ENCODE measurements around the gene ADCY1. TPM values are rescaled to one million over a fixed set of nuclear protein-coding genes. Genes with fewer than 3 reads are reported as not detected.
"Not testable (repeated sequence)": the region's sequence is repeated elsewhere in the genome, so short reads cannot be mapped to it uniquely, and the experiment has no call there.

The ADCY1 gene
- total RNA-seq, 1 experiment from 2014 or later = 4.4 TPM

GRCh38 chr7:45710271-45711160 is 136.3 kb downstream of the ADCY1 start:
- peak; percentile 27 for DNase-seq (ENCODE audit: low read depth)

GRCh38 chr7:45711161-45711490 is 137.0 kb downstream of the ADCY1 start:
- no peak for DNase-seq (ENCODE audit: low read depth)

GRCh38 chr7:45712057-45712689 is 138.0 kb downstream of the ADCY1 start:
- no peak for DNase-seq (ENCODE audit: low read depth)

DNA sequence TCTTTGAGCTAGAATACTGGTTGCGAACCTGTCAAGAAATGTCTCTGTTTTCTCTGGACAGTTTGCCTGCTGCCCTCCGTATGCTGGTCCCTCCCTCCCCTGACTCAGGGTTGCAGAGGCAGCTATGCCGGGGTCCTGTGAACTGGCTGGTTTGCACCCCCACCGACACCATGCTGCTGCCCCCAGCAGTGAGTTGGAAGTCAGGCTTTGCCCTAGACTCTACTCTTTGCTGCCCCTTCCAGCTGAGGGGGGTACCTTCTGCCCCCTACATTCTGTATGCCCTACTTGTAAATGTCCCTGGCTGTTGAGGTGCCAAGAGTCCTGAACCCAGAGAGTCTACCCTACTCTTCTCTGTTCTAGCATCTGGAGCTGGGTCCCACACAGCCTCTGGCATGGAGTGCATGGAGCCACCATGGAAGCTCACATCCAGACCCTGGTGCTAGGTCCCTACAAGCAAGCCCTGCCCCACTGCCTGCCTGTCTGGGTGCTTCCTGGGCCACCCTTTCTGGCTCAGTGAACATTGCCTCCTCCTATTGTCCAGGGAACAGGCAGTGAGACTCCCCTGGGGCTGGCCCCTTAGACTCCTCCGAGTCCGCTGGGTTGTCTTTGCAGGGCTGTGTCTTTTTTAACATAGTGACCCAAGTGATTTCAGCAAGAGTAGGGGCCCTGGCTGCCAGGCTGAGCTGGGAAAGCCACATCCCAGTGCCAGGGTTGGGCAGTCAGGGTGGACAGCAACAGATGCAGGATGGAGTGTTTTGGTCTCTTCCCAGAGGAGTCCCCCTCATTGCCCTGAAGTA is 138.9 kb downstream of the ADCY1 start:
- no peak for DNase-seq (ENCODE audit: low read depth)

DNA sequence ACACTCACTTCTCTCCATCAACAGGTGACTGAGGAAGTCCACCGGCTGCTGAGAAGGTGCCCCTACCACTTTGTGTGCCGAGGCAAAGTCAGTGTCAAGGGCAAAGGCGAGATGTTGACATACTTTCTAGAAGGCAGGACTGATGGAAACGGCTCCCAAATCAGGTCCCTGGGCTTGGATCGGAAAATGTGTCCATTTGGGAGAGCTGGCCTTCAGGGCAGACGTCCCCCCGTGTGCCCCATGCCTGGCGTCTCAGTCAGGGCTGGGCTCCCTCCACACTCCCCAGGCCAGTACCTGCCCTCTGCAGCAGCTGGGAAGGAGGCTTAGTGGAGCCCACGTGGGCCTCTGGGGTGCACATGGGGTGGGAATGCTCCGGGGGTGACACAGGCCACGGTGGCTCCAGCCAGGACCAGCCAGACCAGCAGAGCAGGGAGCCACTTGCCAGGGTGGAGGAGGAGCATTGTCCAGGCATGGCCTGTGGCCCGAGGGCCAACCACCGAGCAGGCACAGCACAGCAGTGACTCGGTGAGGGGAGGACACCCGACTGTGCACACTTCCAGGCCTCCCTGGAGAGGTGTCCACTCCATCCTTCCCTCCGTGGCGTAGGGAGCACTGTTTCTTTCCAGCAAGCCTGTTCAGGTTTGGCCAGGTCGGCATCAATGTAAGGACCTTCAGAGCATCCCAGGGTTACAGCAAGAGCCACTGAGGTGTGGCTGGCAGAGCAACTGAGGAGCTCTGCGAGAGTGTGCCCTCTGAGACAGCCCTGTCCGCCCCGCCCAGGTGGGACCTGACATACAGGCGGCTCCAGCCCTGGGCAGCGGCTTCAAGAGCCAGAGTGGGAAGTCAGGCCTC is 139.7 kb downstream of the ADCY1 start:
- no peak for DNase-seq (ENCODE audit: low read depth)

DNA sequence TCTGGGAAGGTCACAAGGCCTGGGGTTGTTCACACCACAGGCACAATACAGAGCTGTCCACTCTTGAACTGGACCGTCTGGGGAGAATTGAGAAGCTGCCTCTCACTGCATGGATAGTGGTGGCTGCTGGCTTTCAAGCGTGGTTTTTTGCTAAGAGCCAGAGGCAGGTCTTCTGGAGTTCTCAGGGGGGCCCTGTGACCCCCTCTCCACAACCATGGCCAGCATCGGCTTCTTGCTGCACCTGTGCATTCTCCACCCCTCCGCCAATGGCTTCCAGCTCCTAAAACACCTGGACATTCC is 140.3 kb downstream of the ADCY1 start:
- DNase-seq (ENCODE audit: low read depth) = no peak

GRCh38 chr7:45715471-45716352 is 141.5 kb downstream of the ADCY1 start:
- DNase-seq (ENCODE audit: low read depth) = no peak

- no peak for DNase-seq (ENCODE audit: low read depth)
Observed at GRCh38 chr7:45716380-45717203, 142.4 kb downstream of the ADCY1 start.

GRCh38 chr7:45717537-45718235 is 143.5 kb downstream of the ADCY1 start:
- DNase-seq (ENCODE audit: low read depth) = no peak

DNA sequence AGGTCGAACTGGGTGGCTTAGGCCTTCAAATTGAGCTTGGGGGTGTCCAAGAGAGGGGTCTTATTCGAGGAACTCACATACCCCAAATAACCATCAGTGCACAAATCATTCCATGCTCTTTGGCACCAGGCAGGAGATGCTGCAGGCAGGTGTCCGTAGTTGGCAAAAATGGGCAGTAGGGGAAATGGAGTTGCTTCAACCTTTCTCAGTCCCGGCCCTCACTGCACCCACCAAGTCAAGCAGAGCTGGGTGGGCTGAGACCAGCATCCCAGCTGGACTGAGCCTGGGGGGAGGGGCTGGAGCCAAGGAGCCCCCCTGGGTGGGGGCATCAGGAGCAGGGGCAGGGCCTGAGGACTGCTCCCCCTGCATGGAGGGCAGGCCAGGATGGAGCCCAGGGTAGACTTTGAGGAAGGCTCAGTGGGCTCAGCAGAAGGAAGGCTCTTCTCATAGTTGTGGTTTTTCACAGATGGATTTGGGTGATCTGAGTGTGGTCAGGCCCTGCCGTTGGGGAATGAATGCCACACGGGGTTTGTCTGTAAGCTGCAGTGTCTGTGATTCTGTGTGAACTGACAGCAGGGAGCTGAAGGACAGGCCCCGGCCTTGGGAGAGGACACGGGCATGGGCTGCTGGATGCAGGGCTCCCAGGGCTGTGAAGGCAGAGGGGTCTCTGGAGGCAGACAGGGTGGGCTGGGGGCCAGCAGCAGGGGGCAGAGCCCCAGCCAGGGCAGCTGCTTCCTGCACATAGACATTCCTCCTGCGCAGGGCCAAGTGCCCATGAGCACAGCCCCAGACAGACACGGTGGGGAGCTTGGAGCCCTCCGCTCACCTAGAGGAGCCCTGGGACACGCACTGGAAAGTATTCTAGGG is 144.5 kb downstream of the ADCY1 start:
- DNase-seq (ENCODE audit: low read depth) = peak; percentile 62

GRCh38 chr7:45720989-45721388 is 146.8 kb downstream of the ADCY1 start:
- DNase-seq (ENCODE audit: low read depth) = no peak

- DNase-seq (ENCODE audit: low read depth) = no peak
Observed at GRCh38 chr7:45721686-45722598, 147.8 kb downstream of the ADCY1 start.

DNA sequence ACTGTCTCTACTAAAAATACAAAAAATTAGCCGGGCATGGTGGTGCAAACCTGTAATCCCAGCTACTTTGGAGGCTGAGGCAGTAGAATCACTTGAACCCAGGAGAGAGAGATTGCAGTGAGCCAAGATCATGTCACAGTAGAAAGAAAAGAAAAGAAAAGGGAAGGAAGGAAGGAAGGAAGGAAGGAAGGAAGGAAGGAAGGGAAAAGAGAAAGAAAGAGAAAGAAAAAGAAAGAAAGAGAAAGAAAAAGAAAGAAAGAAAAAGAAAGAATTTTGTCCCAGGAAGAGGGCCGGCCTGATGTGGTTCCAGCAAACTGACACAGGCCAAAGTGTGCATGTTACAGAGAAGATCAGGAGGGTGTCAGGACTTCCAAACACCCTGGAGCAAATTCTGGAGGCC is 151.1 kb downstream of the ADCY1 start:
- DNase-seq (ENCODE audit: low read depth) = not testable (repeated sequence)

- no peak for DNase-seq (ENCODE audit: low read depth)
Observed at GRCh38 chr7:45726883-45727282, 152.7 kb downstream of the ADCY1 start.

DNA sequence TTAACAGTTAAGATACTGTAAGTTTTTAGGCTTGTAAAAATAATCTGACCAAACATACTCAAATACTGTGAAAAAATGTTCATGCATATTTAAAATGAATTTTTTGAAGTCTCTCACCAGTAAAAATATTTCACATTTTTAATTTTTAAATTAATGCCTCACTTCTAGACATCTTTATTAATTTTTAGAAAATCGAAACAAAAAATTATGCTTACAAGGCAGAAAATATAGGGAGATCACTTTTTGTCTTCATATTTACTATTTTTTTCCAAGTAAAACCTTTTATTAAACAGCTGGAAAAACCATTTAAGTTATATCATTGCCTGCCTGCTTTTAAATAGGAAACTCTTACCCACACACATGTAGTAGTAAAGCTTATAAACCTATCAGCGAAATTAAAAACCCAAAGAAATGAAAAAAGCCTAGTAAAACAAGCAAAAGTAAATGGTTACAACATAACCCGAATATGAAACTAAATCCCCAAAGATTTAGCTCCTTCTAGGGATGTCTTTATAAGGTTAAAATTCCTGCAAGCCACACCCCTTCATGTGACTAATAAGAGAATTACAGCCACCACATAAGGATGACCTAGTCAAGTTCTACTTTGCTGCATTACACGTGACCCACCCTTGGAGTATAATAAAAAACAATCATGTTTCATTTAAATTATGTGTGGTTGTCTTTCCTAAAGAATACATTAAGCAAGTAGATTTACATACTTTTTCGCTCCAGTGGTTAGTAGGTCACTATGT is 157.7 kb downstream of the ADCY1 start:
- DNase-seq (ENCODE audit: low read depth) = peak; percentile 94

DNA sequence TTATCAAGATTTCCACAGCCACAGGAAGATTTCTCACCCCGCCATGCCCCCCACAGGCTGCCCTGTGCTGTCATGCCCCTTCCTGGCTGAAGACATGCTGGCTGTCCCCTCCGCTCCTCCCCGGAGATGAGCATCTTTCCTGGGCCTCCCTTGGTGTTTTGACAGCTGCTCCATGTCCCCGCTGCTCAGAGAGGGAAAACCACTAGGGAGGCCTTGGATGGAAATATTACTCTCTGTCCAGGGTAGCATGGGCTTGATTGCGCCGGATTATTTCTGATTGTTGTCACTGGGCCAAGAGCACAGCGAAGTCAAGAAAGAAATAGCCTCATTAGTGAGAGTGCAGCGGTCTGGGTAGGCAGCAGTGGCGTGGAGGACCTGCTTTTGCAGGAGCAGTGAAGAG is 164.8 kb downstream of the ADCY1 start:
- DNase-seq (ENCODE audit: low read depth) = not testable (repeated sequence)
